Measurements from ENCODE around the gene C2CD2. TPM values are rescaled to one million over a fixed set of nuclear protein-coding genes. Genes with fewer than 3 reads are reported as not detected.

Gene C2CD2
- total RNA-seq, 1 experiment from 2014 or later = 13.6 TPM

DNA sequence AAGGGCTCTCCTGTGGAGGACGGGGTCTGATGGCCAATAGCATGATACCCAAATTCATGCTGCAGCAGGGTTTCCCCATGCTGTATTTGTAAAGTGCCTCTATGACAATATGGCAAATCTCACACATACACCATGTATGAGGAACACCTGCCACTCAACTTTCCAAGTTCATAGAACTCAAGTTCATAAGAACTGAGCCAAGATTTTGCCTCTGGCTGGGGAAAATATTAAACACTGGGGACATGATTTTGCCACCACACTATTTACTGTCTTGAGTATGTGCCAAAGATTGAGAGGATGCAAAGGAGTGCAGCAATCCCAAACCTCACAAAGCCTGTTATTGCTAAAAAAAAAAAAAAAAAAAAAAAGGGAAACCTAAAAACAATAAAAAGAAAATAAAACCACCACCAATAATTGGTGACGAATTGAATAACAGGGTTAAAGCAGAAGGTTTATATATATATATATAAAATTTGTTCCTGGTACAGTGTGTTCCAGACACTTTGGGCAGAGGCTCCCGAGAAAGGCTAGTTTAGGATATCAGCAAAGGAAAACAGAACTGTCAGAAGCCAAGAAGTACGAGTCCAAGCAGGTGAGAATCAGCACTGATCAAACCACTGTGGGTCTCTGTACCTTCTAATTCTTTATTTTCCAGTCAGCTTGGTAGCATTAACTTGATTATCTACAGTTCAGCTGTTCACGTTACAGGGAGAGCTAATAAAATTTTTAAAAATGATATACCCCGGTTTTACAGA lies 32.0 kb upstream of the C2CD2 start:
- CTCF ChIA-PET = no interaction called here
- Mint-ChIP-seq H3K4me3 (ENCODE audit: low read depth, unreplicated experiment) (no peak overlapping the region), H3K4me1 (ENCODE audit: low read depth, unreplicated experiment) (no peaks in the 10 kb centered on the region), H3K27ac (ENCODE audit: unreplicated experiment) (no peak overlapping the region), H3K36me3 (ENCODE audit: insufficient read depth, unreplicated experiment) (no peaks in the 10 kb centered on the region), H3K9me3 (ENCODE audit: low read depth, unreplicated experiment) (no peaks in the 10 kb centered on the region), H3K27me3 (ENCODE audit: unreplicated experiment) (peaks cover 10% of the 10 kb centered on the region)
- intact Hi-C loops (cut with micrococcal nuclease; ENCODE audit: unreplicated experiment) = no loop called here
- TF ChIP-seq, protein P1, sequence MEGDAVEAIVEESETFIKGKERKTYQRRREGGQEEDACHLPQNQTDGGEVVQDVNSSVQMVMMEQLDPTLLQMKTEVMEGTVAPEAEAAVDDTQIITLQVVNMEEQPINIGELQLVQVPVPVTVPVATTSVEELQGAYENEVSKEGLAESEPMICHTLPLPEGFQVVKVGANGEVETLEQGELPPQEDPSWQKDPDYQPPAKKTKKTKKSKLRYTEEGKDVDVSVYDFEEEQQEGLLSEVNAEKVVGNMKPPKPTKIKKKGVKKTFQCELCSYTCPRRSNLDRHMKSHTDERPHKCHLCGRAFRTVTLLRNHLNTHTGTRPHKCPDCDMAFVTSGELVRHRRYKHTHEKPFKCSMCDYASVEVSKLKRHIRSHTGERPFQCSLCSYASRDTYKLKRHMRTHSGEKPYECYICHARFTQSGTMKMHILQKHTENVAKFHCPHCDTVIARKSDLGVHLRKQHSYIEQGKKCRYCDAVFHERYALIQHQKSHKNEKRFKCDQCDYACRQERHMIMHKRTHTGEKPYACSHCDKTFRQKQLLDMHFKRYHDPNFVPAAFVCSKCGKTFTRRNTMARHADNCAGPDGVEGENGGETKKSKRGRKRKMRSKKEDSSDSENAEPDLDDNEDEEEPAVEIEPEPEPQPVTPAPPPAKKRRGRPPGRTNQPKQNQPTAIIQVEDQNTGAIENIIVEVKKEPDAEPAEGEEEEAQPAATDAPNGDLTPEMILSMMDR (IDR thresholded peaks at IDR 0.05; ENCODE audit: unreplicated experiment) = no peak
- no peak for DNase-seq
- no TSS peak for BruUV-seq (replicated peaks)

DNA sequence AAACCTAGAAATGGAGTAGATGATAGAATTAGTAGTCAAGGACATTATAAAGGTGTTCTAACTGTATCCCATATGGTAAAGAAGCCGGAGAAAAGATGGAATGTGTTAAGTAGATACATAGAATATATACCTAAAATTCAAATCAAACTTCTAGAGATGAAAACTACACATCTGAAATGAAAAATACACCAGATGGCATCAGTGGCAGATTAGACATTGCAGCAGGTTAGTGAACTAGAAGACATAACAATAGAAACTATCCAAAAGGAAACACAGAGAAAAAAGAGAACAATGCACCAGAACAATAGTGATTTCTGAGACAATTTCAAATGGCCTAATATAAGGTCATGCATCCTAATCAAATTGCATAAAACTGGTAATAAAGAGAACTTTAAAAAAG lies 29.4 kb upstream of the C2CD2 start:
- DNase-seq = no peak
- TF ChIP-seq, protein P1 (IDR thresholded peaks at IDR 0.05; ENCODE audit: unreplicated experiment) = no peak
- no peaks in the 10 kb centered on the region for H3K4me1 Mint-ChIP-seq (ENCODE audit: low read depth, unreplicated experiment)
- no TSS peak for BruUV-seq (replicated peaks)
- no peak overlapping the region for H3K4me3 Mint-ChIP-seq (ENCODE audit: low read depth, unreplicated experiment)
- CTCF ChIA-PET = no interaction called here
- H3K9me3 Mint-ChIP-seq (ENCODE audit: low read depth, unreplicated experiment) = no peaks in the 10 kb centered on the region
- H3K27ac Mint-ChIP-seq (ENCODE audit: unreplicated experiment) = no peak overlapping the region
- no peaks in the 10 kb centered on the region for H3K36me3 Mint-ChIP-seq (ENCODE audit: insufficient read depth, unreplicated experiment)
- intact Hi-C loops (cut with micrococcal nuclease; ENCODE audit: unreplicated experiment) = no loop called here
- H3K27me3 Mint-ChIP-seq (ENCODE audit: unreplicated experiment) = peaks cover 10% of the 10 kb centered on the region

DNA sequence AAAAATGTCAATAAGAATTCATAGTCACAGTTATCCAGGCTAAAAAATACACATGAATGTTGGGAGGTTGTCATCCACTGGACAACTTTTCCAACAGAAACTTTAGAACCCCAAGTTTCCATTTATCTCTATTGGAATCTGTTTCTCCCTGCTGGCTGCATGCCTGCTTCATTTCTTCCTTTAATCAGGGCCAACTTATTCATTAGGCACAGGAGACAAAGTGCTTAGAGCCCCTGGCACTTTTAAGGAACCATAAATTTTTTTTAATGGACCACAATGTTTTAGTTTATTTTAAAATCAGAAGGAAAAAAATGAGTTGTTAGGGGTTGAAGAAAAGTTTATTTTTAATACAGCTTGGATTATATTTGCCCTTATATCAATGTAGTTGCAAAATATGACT lies 26.7 kb upstream of the C2CD2 start:
- CTCF ChIA-PET = no interaction called here
- Mint-ChIP-seq H3K4me3 (ENCODE audit: low read depth, unreplicated experiment) (no peak overlapping the region), H3K4me1 (ENCODE audit: low read depth, unreplicated experiment) (no peaks in the 10 kb centered on the region), H3K36me3 (ENCODE audit: insufficient read depth, unreplicated experiment) (no peaks in the 10 kb centered on the region), H3K27me3 (ENCODE audit: unreplicated experiment) (peaks cover 10% of the 10 kb centered on the region), H3K27ac (ENCODE audit: unreplicated experiment) (no peak overlapping the region), H3K9me3 (ENCODE audit: low read depth, unreplicated experiment) (no peaks in the 10 kb centered on the region)
- TF ChIP-seq, protein P1 (IDR thresholded peaks at IDR 0.05; ENCODE audit: unreplicated experiment) = no peak
- DNase-seq = no peak
- BruUV-seq (replicated peaks) = no TSS peak
- intact Hi-C loops (cut with micrococcal nuclease; ENCODE audit: unreplicated experiment) = no loop called here

DNA sequence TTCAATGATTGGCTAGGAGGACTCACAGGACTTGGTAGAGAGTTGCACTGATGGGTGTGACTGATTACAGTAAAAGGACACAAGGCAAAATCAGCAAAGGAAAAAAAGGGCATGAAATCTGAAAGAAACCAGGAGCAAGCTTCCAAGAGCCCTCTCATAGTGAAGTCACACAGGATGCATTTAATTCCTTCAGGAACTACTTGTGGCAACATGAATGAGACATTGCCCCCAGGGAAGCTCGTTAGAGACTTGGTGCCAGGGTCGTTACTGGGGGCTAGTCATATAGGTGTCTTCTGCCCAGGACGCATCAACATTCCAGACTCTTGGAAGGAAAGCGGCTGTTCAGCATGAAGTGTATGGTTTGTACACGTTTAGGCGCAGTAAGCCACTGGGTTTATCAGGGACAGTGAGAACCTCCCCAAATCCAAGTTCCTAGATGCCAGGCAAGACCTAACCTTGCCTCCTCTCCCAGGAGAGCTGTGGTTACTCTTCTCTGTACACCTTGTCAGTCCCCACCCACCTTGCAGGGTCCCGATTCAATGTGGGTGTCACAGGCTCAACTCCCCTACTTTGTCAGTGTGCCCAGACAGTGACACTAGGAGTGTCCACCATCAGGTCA lies 26.0 kb upstream of the C2CD2 start:
- TF ChIP-seq, protein P1 (IDR thresholded peaks at IDR 0.05; ENCODE audit: unreplicated experiment) = no peak
- CTCF ChIA-PET = no interaction called here
- intact Hi-C loops (cut with micrococcal nuclease; ENCODE audit: unreplicated experiment) = no loop called here
- H3K4me3 Mint-ChIP-seq (ENCODE audit: low read depth, unreplicated experiment) = no peak overlapping the region
- H3K27ac Mint-ChIP-seq (ENCODE audit: unreplicated experiment) = no peak overlapping the region
- H3K36me3 Mint-ChIP-seq (ENCODE audit: insufficient read depth, unreplicated experiment) = no peaks in the 10 kb centered on the region
- no peak for DNase-seq
- no peaks in the 10 kb centered on the region for H3K4me1 Mint-ChIP-seq (ENCODE audit: low read depth, unreplicated experiment)
- no peaks in the 10 kb centered on the region for H3K9me3 Mint-ChIP-seq (ENCODE audit: low read depth, unreplicated experiment)
- peaks cover 10% of the 10 kb centered on the region for H3K27me3 Mint-ChIP-seq (ENCODE audit: unreplicated experiment)
- no TSS peak for BruUV-seq (replicated peaks)

Data from Calu3 (cell line).